ENCODE data around the gene KRTAP5-10.
"Not testable (repeated sequence)": the region's sequence is repeated elsewhere in the genome, so short reads cannot be mapped to it uniquely, and the experiment has no call there.

The KRTAP5-10 gene

DNA sequence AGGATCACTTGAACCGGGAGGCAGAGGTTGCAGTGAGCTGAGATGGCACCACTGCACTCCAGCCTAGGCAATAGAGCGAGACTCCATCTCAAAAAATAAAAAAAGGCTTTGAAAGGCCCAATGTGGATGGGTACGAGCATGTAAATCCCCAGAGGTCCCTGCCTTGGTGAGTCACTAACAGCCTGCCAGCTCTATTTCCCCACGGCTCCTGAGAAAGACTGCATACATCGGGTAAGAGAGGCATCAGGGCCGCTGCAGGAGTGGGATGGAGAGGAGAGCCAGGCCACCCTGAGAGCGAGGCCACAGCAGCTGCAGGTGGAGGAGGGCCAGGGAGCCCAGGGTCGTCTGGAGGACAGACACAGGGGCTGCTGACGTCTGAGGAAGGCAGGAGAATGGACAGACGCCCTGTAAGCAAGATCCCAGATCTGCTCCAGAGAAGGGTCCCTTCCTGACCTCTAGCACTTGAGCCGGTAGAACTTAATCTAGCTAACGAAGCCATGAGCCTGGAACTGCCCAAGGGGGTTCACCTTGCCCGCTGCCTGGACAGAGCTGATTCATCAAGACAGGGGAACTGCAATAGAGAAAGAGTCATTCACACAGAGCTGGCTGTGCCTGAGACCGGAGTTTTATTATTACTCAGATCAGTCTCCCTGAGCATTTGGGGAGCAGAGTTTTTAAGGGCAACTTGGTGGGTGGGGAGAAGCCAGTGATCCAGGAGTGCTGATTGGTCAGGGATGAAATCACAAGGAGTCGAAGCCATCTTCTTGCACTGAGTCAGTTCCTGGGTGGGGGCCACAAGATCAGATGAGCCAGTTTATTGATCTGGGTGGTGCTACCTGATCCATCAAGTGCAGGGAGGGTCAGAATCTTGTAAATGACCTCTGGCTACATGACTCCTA is 22.2 kb upstream of the KRTAP5-10 start:
- FAIRE-seq = no peak

DNA sequence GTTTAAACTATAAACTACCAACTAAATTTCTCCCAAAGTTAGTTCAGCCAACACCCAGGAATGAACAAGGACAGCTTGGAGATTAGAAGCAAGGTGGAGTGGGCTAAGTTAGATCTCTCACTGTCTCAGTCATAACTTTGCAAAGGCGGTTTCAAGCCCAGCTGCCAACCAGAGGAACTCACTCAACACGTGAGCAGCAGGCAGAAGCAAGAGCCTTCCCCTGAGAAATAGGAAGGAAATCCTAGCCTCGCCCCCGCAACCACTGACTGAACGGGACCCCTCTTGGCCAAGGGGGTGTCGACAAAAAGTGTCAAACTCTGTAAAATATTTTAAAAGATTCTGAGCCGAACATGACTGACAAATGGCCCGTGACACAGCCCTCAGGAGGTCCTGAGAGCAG is 21.5 kb upstream of the KRTAP5-10 start:
- FAIRE-seq = no peak

DNA sequence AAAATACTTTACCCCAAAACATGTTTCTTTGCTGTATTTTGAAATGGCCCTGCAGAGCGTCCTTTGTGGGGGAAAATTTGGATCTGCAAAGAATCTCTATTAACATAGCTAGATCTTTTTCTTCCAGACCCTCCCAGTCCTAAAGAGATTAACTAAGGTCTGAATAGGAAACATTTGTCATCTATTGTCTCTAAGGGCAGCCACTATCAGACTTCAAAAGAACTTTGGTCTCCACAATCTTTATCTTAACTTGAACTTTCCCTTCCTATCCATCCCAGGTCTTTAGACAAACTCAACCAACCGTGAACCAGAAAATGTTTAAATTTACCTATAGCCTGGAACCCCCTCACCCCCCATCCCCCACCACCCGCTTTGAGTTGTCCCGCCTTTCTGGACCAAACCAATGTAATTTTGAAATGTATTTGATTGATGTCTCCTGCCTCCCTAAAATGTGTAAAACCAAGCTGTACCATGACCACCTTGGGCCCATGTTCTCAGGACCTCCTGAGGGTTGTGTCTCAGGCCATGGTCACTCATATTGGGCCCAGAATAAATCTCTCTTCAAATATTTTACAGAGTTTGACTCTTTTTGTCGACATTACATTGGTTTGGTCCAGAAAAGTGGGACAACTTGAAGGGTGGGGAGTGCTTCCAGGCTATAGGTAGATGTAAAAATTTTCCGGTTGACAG is 20.7 kb upstream of the KRTAP5-10 start:
- no peak for FAIRE-seq

DNA sequence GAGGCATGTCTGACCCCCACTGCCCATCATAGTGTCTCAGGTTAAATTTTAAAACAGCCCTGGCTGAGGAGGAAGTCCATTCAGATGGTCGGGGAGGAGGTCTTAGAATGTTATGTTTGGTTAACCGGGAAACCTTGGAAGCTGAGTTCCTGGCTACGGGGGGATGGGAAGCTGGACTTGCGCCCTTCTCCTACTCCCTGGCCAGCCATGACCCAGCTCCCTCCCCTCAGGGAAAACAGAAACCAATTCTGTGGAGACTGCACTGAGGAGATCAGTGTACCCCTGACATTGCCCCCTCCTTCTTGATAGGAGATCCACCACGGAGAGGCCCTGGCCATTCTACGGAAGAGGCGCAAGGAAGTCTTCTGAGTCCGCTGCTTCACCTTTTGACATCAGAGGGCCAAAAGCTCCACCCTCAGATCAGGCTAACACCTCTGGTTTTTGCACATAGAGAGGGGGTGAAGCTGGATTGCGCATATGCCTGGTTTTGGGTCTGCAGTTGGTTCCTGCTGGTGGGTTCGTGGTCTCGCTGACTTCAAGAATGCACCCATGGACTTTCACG is 19.9 kb upstream of the KRTAP5-10 start:
- no peak for FAIRE-seq

DNA sequence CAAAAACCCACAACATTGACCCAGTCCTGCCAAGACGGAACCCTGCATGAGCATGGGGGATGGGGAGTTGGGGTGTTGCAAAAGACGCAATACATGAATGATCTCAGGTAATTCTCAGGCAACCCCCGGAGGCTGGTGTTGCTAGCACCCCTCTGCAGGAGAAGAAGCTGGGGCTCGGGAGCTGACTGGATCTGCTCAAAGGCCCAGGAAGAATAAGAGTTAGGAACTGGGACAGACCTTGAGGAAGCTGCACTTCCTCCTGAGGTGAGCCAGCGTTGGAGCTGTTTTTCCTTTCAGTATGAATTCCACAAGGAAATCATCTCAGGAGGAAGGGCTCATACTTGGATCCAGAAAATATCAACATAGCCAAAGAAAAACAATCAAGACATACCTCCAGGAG is 17.2 kb upstream of the KRTAP5-10 start, which contains the start of gene KRTAP5-9:
Gene KRTAP5-9 (plus strand): TSS at position 301 of the 400 bp plus-strand sequence. CDS start 238 bp downstream, outside the sequence.
- no peak for FAIRE-seq

DNA sequence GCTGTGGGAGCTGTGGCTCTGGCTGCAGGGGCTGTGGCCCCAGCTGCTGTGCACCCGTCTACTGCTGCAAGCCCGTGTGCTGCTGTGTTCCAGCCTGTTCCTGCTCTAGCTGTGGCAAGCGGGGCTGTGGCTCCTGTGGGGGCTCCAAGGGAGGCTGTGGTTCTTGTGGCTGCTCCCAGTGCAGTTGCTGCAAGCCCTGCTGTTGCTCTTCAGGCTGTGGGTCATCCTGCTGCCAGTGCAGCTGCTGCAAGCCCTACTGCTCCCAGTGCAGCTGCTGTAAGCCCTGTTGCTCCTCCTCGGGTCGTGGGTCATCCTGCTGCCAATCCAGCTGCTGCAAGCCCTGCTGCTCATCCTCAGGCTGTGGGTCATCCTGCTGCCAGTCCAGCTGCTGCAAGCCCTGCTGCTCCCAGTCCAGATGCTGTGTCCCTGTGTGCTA is 16.6 kb upstream of the KRTAP5-10 start:
- no peak for FAIRE-seq

DNA sequence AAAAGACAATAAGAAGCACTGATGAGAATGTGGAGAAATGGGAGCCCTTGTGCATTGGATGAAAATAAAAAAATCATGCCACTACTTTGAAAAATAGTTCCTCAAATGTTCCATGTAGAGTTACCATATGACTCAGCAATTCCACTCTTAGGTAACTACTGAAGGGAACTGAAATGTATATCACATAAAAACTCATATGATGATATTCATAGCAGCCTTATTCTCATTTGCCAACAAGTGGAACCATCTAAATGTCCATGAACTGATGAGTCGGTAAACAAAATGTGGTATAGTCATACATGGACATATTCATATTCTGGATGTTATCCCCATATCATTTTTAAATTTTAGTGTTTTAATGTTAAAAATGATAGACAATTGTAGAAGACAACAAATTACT is 13.7 kb upstream of the KRTAP5-10 start:
- FAIRE-seq = no peak

DNA sequence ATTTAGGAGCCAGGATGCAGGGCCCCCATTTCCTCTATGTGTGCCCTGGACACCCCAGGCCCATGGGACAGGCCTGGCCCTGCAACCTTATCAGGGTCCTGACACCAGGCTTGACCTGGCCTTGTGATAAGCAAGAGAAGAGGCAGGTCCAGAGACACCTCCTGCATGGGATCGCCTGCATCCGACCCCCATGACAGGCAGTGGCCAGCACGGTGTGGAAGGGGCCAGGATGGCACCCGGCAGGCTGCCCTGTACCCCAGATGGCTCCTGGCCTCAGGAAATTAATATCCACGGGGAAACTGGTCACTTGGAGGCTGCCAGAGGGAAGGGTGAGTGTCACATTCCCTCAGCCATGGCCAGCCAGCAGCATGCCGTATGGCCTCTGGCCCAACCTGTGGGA is 10.4 kb upstream of the KRTAP5-10 start:
- FAIRE-seq = no peak

DNA sequence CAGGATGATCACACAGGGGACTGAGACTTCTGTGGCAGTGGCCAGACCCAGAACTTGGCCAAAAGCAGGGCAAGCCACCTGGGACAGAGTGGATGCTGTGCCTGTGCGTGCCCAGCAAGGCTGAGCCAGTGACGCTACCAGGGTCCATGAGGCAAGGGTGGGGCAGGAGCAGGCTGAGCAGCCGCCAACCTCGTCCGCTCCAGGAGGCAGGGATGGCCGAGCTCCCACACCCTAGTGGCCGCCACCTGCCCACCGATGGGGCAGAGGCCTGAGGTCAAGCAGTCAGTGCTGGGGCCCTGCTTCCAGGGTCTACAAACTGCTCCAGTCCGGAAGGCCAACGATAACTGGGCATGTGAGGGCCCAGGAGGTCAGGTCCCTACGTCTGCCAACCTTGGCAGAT is 9.9 kb upstream of the KRTAP5-10 start:
- no peak for FAIRE-seq

DNA sequence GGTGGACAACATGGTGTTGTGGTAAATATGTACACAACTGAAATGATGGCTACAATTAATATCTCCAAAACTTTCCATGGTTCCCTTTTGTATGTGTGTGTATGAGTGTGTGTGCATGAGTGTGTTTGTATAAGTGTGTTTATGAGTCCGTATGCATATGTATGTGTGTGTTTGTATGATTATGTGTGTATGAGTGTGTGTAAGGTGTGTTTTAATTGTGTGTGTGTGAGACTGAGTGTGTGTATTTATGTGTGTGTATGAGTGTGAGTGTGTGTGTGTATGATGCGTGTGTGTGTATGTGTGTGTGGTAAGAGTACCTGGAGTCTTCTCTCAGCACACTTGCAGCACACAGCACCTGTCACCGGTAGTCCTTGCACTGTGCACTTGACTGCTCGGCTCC is 9.3 kb upstream of the KRTAP5-10 start:
- FAIRE-seq = no peak

DNA sequence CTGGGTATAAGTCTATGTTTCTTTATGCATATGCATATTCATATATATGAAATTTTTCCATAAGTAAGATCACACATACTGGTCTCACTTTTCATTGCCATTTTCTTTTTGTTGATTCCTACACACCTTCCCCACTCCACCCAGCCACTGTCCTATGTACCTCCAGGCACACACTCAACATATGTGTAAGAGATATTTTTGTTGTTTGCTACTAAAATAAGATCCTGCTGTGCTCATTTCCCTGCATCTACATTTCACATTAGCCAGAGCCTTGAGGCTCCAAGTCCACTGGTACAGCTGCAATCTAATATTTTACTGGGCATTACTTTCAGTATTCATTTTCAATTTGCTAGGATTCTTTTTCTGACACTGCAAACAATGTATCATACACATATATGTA is 8.1 kb upstream of the KRTAP5-10 start:
- no peak for FAIRE-seq

DNA sequence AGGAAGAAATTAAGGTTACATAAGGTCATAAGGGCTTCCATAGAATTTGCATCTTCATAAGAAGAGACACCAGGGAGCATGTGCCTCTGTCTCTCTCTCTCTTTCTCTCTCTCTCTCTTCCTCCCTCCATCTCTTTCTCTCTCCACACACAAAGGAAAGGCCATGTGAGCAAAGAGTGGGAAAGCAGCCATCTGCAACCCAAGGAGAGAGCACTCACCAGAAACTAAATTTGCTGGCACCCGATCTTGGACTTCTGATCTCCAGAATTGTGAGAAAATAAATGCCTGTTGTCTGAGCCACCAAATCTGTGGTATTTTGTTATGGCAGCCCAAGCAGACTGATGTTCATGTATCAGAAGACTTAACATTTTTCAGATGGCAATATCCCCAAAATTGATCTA is 6.4 kb upstream of the KRTAP5-10 start:
- FAIRE-seq = no peak

DNA sequence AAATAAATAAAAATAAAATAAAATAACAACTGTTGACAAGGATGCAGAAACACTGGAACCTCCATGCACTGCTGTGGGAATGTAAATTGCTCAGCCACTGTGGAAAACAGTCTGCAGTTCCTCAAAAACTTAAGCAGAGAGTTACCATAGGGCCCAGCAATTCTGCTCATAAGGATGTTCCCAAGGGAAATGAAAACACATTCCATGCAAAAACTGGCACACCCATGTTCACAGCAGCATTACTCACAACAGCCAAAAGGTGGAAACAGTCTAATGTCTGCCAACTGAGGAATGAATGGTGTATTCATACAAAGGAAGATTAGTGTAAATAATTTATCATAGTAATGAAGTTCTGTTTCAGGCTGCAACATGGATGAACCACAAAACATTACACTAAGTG is 3.2 kb upstream of the KRTAP5-10 start:
- FAIRE-seq = no peak

DNA sequence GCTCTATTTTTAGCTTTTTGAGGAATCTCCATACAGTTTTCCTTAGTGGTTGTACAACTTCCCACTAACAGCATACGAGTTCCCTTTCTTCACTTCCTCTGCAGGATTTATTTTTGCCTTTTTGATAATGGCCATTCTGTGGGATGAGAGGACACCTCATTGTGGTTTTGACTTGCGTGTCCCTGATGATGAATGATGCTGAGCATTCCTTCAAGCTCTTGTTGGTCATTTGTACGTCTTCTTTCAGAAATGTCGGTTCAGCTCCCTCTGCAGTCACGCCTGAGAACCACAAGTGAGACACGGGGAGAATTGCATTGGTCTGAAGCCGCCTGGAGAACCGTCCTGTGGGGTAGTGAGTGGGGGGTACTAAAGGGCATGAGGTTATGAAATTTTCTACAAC is 2.0 kb upstream of the KRTAP5-10 start:
- no peak for FAIRE-seq

DNA sequence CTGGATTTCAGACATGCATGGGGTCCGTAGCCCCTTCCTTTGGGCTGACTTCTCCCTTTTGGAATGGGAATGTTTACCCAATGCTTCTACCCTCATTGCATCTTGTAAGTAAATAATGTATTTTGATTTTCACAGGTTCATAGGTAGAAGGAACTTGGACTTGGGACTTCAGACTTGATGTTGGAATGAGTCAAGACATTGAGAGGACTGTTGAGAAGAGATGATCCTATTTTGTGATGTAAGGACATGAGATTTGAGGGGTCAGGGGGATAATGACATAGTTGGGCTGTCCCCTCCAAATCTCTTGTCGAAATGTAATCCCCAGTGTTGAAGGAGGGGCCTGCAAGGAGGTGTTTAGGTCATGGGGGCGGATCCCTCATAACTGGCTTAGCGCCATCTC is 933 bp upstream of the KRTAP5-10 start:
- FAIRE-seq = no peak

DNA sequence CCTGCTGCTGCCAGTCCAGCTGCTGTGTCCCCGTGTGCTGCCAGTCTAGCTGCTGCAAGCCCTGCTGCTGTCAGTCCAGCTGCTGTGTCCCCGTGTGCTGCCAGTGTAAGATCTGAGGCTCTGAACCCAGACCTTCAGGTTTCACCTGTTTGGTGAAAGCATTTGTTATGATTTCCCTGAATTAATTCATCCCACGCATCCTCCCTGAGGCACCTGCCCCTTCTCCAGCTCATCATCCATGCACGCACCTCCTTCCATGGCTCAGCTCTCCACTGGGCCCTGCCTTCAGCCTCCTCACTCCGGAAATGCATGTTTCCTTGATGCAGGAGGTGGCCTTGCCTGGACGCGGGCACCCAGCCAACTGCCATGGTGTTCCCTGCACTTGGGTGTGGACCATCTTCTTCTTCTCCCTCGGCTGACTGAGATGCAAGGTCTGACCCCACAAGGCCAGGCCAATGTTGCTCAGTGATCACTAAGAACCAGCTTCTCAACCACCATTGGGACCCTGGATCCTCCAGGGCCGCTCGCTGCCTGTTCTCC is 788 bp downstream of the KRTAP5-10 start:
- no peak for FAIRE-seq

DNA sequence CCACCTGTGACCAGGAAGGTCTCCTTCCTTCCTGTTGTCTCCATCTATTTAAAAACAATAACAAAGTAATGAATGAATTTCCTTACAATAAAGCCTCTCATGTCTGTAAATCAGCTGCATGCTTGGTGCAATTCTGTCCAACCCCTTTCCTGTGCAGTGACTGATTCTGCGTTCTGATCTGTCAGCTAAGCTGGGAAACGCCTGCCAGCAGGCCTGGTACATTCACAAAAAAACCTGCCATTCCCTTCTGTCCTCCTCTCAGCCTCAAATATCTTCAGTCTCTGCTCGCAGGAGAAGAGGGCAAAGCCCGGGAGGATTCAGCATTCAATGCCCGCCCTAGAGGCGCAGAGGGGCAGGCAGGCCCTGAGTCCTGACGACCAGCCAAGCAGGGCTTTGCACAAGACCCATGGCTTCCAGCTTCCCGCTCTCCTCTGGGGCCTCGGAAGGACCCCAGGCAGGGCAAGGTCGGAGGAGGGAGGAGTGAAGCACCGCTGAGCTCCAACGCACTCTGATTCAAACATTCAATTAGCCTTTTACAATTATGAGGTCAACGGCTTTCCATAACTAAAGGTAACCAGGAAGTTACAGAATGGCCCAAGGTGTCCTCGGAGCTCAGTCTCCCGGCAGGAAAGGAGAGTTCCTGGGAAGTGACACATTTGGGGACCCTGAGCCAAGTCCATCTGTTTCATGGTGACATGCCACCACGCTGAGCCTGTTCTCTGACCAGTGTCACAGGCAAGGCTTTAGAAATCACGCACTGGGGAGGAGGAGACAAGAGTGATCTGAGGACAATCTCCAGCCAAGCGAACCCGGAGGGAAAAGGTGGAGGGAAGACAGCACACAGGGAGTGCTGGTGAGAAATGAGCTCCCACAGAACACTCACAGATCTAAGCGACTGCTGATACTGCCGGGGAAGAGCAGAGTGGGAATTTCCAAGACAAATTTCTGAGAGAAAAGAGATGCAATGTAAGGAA is 1.6 kb downstream of the KRTAP5-10 start:
- not testable (repeated sequence) for FAIRE-seq

DNA sequence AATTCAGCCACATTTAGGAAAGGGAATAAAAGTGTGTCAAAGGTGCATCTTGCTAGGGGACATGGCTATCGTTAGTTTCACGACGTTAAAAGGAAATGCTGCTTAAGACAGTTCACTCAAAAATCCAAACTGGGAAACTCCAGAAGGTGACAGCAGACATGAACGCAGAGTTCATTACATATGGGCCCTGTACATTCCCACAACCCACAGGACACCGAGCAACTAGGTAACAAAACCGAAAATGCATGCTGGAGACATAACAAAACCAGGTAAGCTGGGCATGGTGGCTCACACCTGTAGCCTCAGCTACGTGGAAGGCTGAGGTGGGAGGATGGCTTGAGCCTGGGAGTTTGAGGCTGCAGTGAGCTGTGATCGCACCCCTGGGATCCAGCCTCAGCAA is 2.3 kb downstream of the KRTAP5-10 start:
- not testable (repeated sequence) for FAIRE-seq

DNA sequence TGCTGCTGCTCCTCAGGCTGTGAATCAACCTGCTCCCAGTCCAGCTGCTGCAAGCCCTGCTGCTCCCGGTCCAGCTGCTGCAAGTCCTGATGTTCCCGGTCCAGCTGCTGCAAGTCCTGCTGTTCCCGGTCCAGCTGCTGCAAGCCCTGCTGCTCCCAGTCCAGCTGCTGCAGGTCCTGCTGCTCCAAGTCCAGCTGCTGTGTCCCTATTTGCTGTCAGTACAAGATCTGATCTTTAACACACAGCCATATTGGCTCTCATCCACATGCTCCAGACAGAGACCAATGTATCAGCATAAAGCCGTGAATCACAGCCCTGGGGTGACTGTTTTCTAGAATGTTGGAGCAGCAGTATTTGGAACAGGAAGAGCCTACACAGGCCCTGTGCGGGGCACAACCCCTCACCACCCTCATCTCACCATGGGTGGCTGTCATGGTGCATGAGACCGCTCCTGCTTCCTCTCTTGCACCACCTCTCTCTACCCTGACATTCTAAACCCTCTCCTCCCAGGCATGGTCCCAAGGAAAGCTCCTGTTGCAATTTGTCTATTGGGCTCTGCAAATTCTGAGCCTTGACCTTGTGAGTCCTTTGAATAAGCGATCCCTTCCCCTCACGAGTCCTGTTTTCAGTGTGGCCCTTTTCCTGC is 3.5 kb downstream of the KRTAP5-10 start:
- no peak for FAIRE-seq

DNA sequence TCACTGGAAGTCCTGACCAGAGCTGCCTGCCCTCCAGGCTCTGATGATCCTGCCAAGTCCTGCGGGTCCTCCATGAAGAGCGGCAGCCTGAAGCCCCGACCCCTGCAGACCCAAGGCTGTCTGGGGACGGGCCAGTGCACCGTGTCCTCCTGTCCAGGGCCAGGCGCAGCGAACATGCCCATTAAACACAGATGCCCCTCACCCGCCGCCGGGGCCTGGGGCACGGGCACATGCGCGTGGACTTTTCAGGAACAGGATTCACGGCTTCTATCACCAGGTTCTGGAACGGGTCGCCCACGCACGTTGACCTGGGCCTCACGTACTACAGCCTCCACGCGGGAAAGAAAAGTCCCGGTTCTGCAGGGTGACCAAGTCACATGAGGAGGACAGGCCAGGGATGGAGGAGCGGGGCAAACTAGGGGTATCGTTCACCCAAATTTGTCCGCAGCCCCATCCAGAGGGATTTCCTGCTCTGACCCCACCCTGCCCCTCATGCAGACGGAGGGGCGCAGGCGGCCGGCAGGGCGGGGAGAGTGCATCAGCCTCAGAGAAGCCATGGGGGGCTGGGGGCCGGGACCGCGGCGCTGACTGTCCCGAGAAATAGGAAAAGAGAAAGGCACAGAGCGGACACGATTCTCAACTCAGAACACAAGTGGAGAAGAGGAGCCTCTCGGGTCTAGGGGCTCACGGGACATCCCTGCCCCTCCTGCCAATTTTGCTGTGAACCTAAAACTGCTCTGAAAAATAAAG is 5.9 kb downstream of the KRTAP5-10 start:
- FAIRE-seq = not testable (repeated sequence)

DNA sequence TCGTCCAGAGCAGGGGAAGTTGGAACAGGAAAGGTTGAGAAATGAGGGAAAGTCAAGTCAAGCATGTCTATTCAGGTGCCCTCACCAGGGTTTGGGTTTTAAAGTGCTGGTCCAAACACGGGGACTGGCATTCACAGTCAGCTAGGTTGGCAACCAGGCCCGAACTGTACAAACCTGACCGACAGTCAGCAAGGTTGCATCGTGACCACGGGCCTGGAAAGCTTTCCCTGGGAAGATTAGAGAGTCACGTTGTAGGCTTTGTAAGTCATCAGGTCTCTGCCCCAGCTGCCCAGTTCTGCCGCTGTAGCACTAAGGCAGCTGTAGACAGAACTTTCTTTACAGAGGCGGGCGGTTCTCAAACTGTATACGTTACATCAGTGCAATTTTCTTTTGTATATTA is 7.4 kb downstream of the KRTAP5-10 start:
- no peak for FAIRE-seq

Data from islet of Langerhans (tissue), 1 donor.